Liver (tissue), 9 donors: ENCODE results near the gene CELF2. TPM values are rescaled to one million over a fixed set of nuclear protein-coding genes. Genes with fewer than 3 reads are reported as not detected.

Experiments
- DNase-seq: peaks from one replicate; pipeline ENCODE4 v3.0.0-alpha.2; 2017; ENCODE audit warnings: low spot score
- H3K27ac ChIP-seq, 2 donors: one replicate each; pipeline ENCODE4 v1.7.0; 2013; ENCODE audit warnings: inconsistent platforms in 2 of 2, low read length in 2 of 2, control low read depth in 1 of 2, low read depth in 1 of 2, mild to moderate bottlenecking in 1 of 2
- H3K27me3 ChIP-seq, 4 donors: one replicate each; pipeline versions ENCODE4 v1.6.1 to v1.7.0; 2013; ENCODE audit warnings: low read length in 3 of 4, inconsistent platforms in 1 of 4, mild to moderate bottlenecking in 1 of 4, moderate library complexity in 1 of 4; ENCODE audit not compliant: control insufficient read depth in 4 of 4, insufficient read depth in 4 of 4
- H3K36me3 ChIP-seq, 4 donors: one replicate each; pipeline versions ENCODE4 v1.6.1 to v1.7.0; 2013; ENCODE audit warnings: low read length in 3 of 4, mild to moderate bottlenecking in 3 of 4, low read depth in 1 of 4, moderate library complexity in 1 of 4; ENCODE audit not compliant: control insufficient read depth in 4 of 4, insufficient read depth in 3 of 4
- H3K4me1 ChIP-seq, 4 donors: one replicate each; pipeline versions ENCODE4 v1.6.1 to v1.7.0; 2013; ENCODE audit warnings: low read length in 3 of 4, mild to moderate bottlenecking in 3 of 4, moderate library complexity in 1 of 4; ENCODE audit not compliant: control insufficient read depth in 4 of 4, insufficient read depth in 4 of 4
- H3K4me3 ChIP-seq, 3 donors: one replicate each; pipeline versions ENCODE4 v1.6.1 to v1.7.0; 2013; ENCODE audit warnings: low read length in 3 of 3, control low read depth in 1 of 3, low read depth in 1 of 3, mild to moderate bottlenecking in 1 of 3
- H3K9ac ChIP-seq, 2 donors: one replicate each; pipeline ENCODE4 v1.7.0; 2013; ENCODE audit warnings: low read length in 2 of 2, mild to moderate bottlenecking in 2 of 2, moderate library complexity in 2 of 2, control low read depth in 1 of 2, low read depth in 1 of 2
- H3K9me3 ChIP-seq, 4 donors: one replicate each; pipeline versions ENCODE4 v1.6.1 to v1.7.0; 2013; ENCODE audit warnings: low read length in 3 of 4; ENCODE audit not compliant: control insufficient read depth in 4 of 4
- CTCF ChIP-seq: fragments of 150-350 bp; IDR thresholded peaks from 2 replicates; pipeline ENCODE4 v1.5.1; 2017; ENCODE audit warnings: improper control_type of control experiment, low read depth, low read length; ENCODE audit not compliant: missing input control
- EGR1 ChIP-seq, 2 donors: IDR thresholded peaks; 2 replicates each; pipeline ENCODE4 v1.6.1; 2016 to 2018; ENCODE audit warnings: antibody characterized with exemption in 2 of 2, low read depth in 2 of 2
- FOXA1 ChIP-seq: IDR thresholded peaks from 2 replicates; pipeline ENCODE4 v1.6.1; 2016; ENCODE audit warnings: antibody characterized with exemption
- FOXA2 ChIP-seq: IDR thresholded peaks from 2 replicates; pipeline ENCODE4 v1.6.1; 2016; ENCODE audit warnings: antibody characterized with exemption
- GABPA ChIP-seq, 2 donors: IDR thresholded peaks in 1 of 2; conservative IDR thresholded peaks in 1 of 2; 2 replicates each; pipeline ENCODE4 v1.6.1; 2016; ENCODE audit warnings: antibody characterized with exemption in 2 of 2, mild to moderate bottlenecking in 1 of 2, moderate library complexity in 1 of 2
- HNF4A ChIP-seq, 2 donors: conservative IDR thresholded peaks; 2 replicates each; pipeline ENCODE4 v1.6.1; 2016; ENCODE audit warnings: antibody characterized with exemption in 2 of 2, mild to moderate bottlenecking in 2 of 2
- HNF4G ChIP-seq: IDR thresholded peaks from 2 replicates; pipeline ENCODE4 v1.6.1; 2016; ENCODE audit warnings: antibody characterized with exemption
- JUND ChIP-seq, 2 donors: IDR thresholded peaks; 2 replicates each; pipeline ENCODE4 v1.6.1; 2016; ENCODE audit warnings: antibody characterized with exemption in 2 of 2
- NR2F2 ChIP-seq: IDR thresholded peaks from 2 replicates; pipeline ENCODE4 v1.6.1; 2016; ENCODE audit warnings: antibody characterized with exemption
- RAD21 ChIP-seq, 2 donors: IDR thresholded peaks; 2 replicates each; pipeline ENCODE4 v1.6.1; 2016; ENCODE audit warnings: antibody characterized with exemption in 2 of 2, mild to moderate bottlenecking in 2 of 2
- RXRA ChIP-seq, 2 donors: IDR thresholded peaks; 2 replicates each; pipeline ENCODE4 v1.6.1; 2017 to 2018; ENCODE audit warnings: antibody characterized with exemption in 2 of 2, mild to moderate bottlenecking in 1 of 2
- YY1 ChIP-seq: IDR thresholded peaks from 2 replicates; pipeline ENCODE4 v1.6.1; 2016; ENCODE audit warnings: antibody characterized with exemption, mild to moderate bottlenecking
- ZBTB33 ChIP-seq: IDR thresholded peaks from 2 replicates; pipeline ENCODE4 v1.6.1; 2016; ENCODE audit warnings: antibody characterized with exemption
- WGBS: extraction: QIAGEN DNeasy Blood & Tissue Kit; methylation state at CpG from one replicate; pipeline ENCODE4 v1.1.7; 2013; 5-methylcytosine and 5-hydroxymethylcytosine counted together
- polyA plus RNA-seq, 2 donors: library from polyadenylated mRNA; stranded (reverse) in 1 of 2; unstranded in 1 of 2; fragments of 200-250 nt in 1 of 2; fragments of >200 nt in 1 of 2; fragmentation: Nextera tagmentation in 1 of 2; extraction: Ambion mirVana in 1 of 2; gene quantifications; one replicate each; pipeline versions ENCODE4 v1.2.1 to v1.2.3, GENCODE V29; 2013 to 2015
- total RNA-seq, 2 donors: library from RNA; depleted of rRNA; stranded (reverse); fragments of >200 nt; gene quantifications; one replicate each; pipeline ENCODE4 v1.2.3, GENCODE V29; 2014
- TF ChIP-seq, protein P1 (sequence below): IDR thresholded peaks from 2 replicates; pipeline ENCODE4 v1.6.1; 2016; ENCODE audit warnings: antibody characterized with exemption
- TF ChIP-seq, protein P2 (sequence below): IDR thresholded peaks from 2 replicates; pipeline ENCODE4 v1.6.1; 2016; ENCODE audit warnings: antibody characterized with exemption
- donor health status: healthy.
- donor health status: healthy.
- donor health status: healthy.
- donor health status: healthy.
- donor health status: healthy.

Gene CELF2
- total and polyA plus RNA-seq, 4 donors = 1.4 to 8.5 (median 5.6) TPM

GRCh38 chr10:11317936-11318670, 300.4 kb downstream of the CELF2 start:
- Histone ChIP-seq H3K4me1 (no peaks in the 10 kb centered on the region), H3K9me3 (no peaks in the 10 kb centered on the region), H3K9ac (no peak overlapping the region), H3K36me3 (peaks cover 0 to 2% (median 0%) of the 10 kb centered on the region in 4 donors), H3K27me3 (no peaks in the 10 kb centered on the region), H3K27ac (no peak overlapping the region), H3K4me3 (no peak overlapping the region)
- no peak for TF ChIP-seq EGR1 (IDR thresholded peaks at IDR 0.05; ENCODE audit: low read depth in 2 of 2)
- no peak for TF ChIP-seq FOXA1
- TF ChIP-seq JUND (IDR thresholded peaks at IDR 0.05) = no peak
- 78% methylated on average over 7 of the region's 7 CpGs for WGBS
- no peak for DNase-seq

- WGBS = 90% methylated on average over 26 of the region's 26 CpGs
- Histone ChIP-seq H3K9ac (no peak overlapping the region), H3K4me1 (no peaks in the 10 kb centered on the region), H3K4me3 (no peak overlapping the region), H3K27me3 (no peaks in the 10 kb centered on the region), H3K27ac (no peak overlapping the region), H3K9me3 (no peaks in the 10 kb centered on the region), H3K36me3 (peaks cover 0 to 2% (median 0%) of the 10 kb centered on the region in 4 donors)
- no peak for DNase-seq
- TF ChIP-seq, protein P1, sequence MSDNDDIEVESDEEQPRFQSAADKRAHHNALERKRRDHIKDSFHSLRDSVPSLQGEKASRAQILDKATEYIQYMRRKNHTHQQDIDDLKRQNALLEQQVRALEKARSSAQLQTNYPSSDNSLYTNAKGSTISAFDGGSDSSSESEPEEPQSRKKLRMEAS = no peak
- TF ChIP-seq RXRA (IDR thresholded peaks at IDR 0.05) (no peak), FOXA2 (no peak), HNF4G (no peak), NR2F2 (no peak), EGR1 (IDR thresholded peaks at IDR 0.05; ENCODE audit: low read depth in 2 of 2) (no peak), CTCF (no peak), JUND (IDR thresholded peaks at IDR 0.05) (no peak)
- TF ChIP-seq, protein P2, sequence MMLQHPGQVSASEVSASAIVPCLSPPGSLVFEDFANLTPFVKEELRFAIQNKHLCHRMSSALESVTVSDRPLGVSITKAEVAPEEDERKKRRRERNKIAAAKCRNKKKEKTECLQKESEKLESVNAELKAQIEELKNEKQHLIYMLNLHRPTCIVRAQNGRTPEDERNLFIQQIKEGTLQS = no peak
Observed at GRCh38 chr10:11318826-11319598, 301.3 kb downstream of the CELF2 start.

GRCh38 chr10:11319990-11320602, 302.4 kb downstream of the CELF2 start:
- Histone ChIP-seq H3K27ac (no peak overlapping the region), H3K4me3 (no peak overlapping the region), H3K27me3 (peaks cover 0 to 3% (median 0%) of the 10 kb centered on the region in 4 donors), H3K4me1 (no peaks in the 10 kb centered on the region), H3K9me3 (no peaks in the 10 kb centered on the region), H3K36me3 (peaks cover 0 to 2% (median 0%) of the 10 kb centered on the region in 4 donors), H3K9ac (no peak overlapping the region)
- DNase-seq = no peak
- WGBS = 81% methylated on average over 11 of the region's 11 CpGs
- TF ChIP-seq RAD21 (IDR thresholded peaks at IDR 0.05) = no peak
- TF ChIP-seq CTCF = no peak
- no peak for TF ChIP-seq YY1
- TF ChIP-seq, protein P2 = no peak
- no peak for TF ChIP-seq HNF4A (conservative IDR thresholded peaks at IDR 0.05)
- no peak for TF ChIP-seq EGR1 (IDR thresholded peaks at IDR 0.05; ENCODE audit: low read depth in 2 of 2)
- no peak for TF ChIP-seq ZBTB33
- TF ChIP-seq HNF4G = no peak
- TF ChIP-seq RXRA (IDR thresholded peaks at IDR 0.05) = no peak
- no peak for TF ChIP-seq FOXA1
- TF ChIP-seq JUND (IDR thresholded peaks at IDR 0.05) = no peak
- TF ChIP-seq, protein P1 = no peak
- no peak for TF ChIP-seq GABPA (IDR thresholded peaks at IDR 0.05 in 1 of 2, conservative IDR thresholded peaks at IDR 0.05 in 1 of 2)
